Transverse colon (tissue), 3 donors: ENCODE results near the gene DNASE1L2.

ENCODE experiments used
- CTCF ChIP-seq, 5 experiments: fragments of 200-600 bp in 3 of 5; fragments of 450-650 bp in 2 of 5; sonication (generic) in 3 of 5; IDR thresholded peaks; 1 replicate in 2 of 5; 2 replicates in 3 of 5; pipeline ENCODE4 v1.5.1; 2016 to 2017; ENCODE audit warnings: antibody characterized with exemption in 5 of 5, inconsistent platforms in 3 of 5, mild to moderate bottlenecking in 2 of 5, moderate library complexity in 1 of 5
- EP300 ChIP-seq: sonication (generic); formaldehyde crosslinking; IDR thresholded peaks from one replicate; pipeline ENCODE4 v1.6.1; 2017; ENCODE audit warnings: antibody characterized with exemption, low read depth
- POLR2A ChIP-seq: fragments of 450-650 bp; IDR thresholded peaks from one replicate; pipeline ENCODE4 v1.6.1; 2016; ENCODE audit warnings: antibody characterized with exemption, mild to moderate bottlenecking, moderate library complexity

DNA sequence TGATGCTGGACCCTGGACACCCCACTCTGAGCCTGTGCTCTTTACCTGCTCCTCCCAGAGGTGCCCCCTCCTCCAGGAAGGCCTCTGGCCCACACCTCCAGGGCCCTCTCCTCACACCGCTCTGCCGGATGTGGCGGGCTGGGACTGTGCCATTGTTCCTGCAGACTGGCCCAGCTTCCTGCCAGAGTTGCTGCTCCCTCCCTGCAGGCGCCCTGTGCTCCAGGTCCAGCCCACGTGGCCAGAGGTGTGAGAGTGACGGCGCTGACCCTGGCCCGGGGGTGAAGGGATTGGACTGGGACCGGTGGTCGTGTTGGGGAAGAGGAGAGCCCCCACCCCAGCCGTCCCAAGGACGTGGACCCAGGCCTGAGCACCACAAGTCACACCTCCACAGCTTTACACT is 7.2 kb upstream of the DNASE1L2 start:
- TF ChIP-seq CTCF (IDR thresholded peaks at IDR 0.05): no peak
- TF ChIP-seq POLR2A: no peak
- no peak for TF ChIP-seq EP300
